ENCODE data around the gene TKTL1. TPM values are rescaled to one million over a fixed set of nuclear protein-coding genes. Genes with fewer than 3 reads are reported as not detected.

Gene TKTL1
- total and polyA plus RNA-seq, 2 donors (not counting 1 experiment from before 2014, with no cell fraction given), result not detected

GRCh38 chrX:154370300-154371016, 74.9 kb downstream of the TKTL1 start:
- TF ChIP-seq, protein P1, sequence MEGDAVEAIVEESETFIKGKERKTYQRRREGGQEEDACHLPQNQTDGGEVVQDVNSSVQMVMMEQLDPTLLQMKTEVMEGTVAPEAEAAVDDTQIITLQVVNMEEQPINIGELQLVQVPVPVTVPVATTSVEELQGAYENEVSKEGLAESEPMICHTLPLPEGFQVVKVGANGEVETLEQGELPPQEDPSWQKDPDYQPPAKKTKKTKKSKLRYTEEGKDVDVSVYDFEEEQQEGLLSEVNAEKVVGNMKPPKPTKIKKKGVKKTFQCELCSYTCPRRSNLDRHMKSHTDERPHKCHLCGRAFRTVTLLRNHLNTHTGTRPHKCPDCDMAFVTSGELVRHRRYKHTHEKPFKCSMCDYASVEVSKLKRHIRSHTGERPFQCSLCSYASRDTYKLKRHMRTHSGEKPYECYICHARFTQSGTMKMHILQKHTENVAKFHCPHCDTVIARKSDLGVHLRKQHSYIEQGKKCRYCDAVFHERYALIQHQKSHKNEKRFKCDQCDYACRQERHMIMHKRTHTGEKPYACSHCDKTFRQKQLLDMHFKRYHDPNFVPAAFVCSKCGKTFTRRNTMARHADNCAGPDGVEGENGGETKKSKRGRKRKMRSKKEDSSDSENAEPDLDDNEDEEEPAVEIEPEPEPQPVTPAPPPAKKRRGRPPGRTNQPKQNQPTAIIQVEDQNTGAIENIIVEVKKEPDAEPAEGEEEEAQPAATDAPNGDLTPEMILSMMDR (conservative IDR thresholded peaks at IDR 0.05 in 1 of 2, IDR thresholded peaks at IDR 0.05 in 1 of 2; ENCODE audit: low read depth in 1 of 2, low read length in 2 of 2), result no peak
- no peak for TF ChIP-seq EZH2 (IDR thresholded peaks at IDR 0.05; ENCODE audit: low read length, missing control alignments)
- Histone ChIP-seq H4K20me1 (ENCODE audit: control insufficient read depth, extremely low read depth, insufficient read depth, low read length) (no peaks in the 10 kb centered on the region), H3K4me1 (ENCODE audit: control insufficient read depth, extremely low read depth, insufficient read depth, low read length) (peaks cover 6% of the 10 kb centered on the region), H3K27me3 (ENCODE audit: control insufficient read depth, insufficient read depth, low read length) (no peaks in the 10 kb centered on the region), H3K9ac (ENCODE audit: insufficient read depth, low read length) (peak overlapping the region; percentile 75), H2AFZ (ENCODE audit: low read length) (no peak overlapping the region), H3K79me2 (ENCODE audit: control insufficient read depth, insufficient read depth, low read length) (peaks cover 64% of the 10 kb centered on the region), H3K27ac (ENCODE audit: insufficient read depth, low read length) (peak overlapping the region; percentile 91), H3K4me3 (replicated peaks in 1 of 4; ENCODE audit: control extremely low read depth in 1 of 4, insufficient read depth in 1 of 4, low read depth in 3 of 4, low read length in 4 of 4) (peak overlapping the region; percentile 84 to 93 (median 88)), H3K4me2 (ENCODE audit: extremely low read depth, insufficient read depth, low read length) (peak overlapping the region; percentile 80), H3K9me3 (ENCODE audit: control insufficient read depth, insufficient read depth, low read depth, low read length) (no peaks in the 10 kb centered on the region), H3K36me3 (ENCODE audit: control insufficient read depth, insufficient read depth, low read length) (peaks cover 25% of the 10 kb centered on the region)
- peak in 1 of 2 donors; percentile 47 for DNase-seq (ENCODE audit: low read depth in 2 of 2)

DNA sequence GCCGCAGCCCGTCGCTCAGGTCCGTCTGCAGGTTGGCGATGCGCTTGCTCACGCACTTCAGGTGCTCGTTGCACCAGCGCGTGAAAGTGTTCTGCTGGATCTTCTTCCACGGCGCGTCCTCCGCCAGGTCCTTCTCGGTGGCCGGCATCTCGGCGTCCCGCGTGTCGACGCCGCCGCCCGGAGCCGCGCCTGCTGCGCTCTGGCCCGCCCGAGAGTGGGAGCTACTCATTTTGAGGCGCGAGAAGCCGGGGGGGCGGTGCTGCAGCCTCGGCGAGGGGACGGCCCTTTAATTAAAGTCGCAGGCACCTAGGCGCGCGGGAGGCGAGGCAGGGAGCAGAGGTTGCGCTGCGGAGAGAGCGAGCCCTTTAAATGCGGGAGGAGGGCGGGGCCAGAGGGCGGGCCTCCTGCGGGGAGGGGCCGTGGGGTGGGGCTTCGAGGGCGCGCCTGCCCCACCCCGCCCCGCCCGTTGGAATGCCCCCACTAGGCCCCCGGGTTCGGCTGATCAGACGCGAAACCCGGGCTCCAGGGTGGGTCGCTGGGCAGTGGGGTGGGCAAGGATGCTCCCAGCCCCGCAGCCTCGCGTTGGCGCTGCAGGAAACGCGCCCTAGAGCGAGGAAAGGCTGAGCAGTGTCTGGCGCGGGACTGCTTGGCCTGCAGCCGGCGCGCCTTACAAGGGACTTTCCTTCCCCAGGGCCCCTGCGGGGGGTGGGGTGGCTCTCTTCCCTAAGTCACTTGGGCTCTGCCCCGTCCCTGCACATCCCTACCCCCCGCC, 75.6 kb downstream of the TKTL1 start:
- peaks cover 57% of the 10 kb centered on the region for H3K79me2 ChIP-seq (ENCODE audit: control insufficient read depth, insufficient read depth, low read length)
- H3K4me3 ChIP-seq (replicated peaks in 1 of 4; ENCODE audit: control extremely low read depth in 1 of 4, insufficient read depth in 1 of 4, low read depth in 3 of 4, low read length in 4 of 4), result peak overlapping the region; percentile 83 to 89 (median 85)
- H3K36me3 ChIP-seq (ENCODE audit: control insufficient read depth, insufficient read depth, low read length), result peaks cover 21% of the 10 kb centered on the region
- no peak overlapping the region for H2AFZ ChIP-seq (ENCODE audit: low read length)
- no peak for TF ChIP-seq EZH2 (IDR thresholded peaks at IDR 0.05; ENCODE audit: low read length, missing control alignments)
- TF ChIP-seq, protein P1 (conservative IDR thresholded peaks at IDR 0.05 in 1 of 2, IDR thresholded peaks at IDR 0.05 in 1 of 2; ENCODE audit: low read depth in 1 of 2, low read length in 2 of 2), result no peak
- peaks cover 6% of the 10 kb centered on the region for H3K4me1 ChIP-seq (ENCODE audit: control insufficient read depth, extremely low read depth, insufficient read depth, low read length)
- H3K9me3 ChIP-seq (ENCODE audit: control insufficient read depth, insufficient read depth, low read depth, low read length), result no peaks in the 10 kb centered on the region
- H3K27ac ChIP-seq (ENCODE audit: insufficient read depth, low read length), result peak overlapping the region; percentile 91
- no peaks in the 10 kb centered on the region for H4K20me1 ChIP-seq (ENCODE audit: control insufficient read depth, extremely low read depth, insufficient read depth, low read length)
- peak overlapping the region; percentile 75 for H3K9ac ChIP-seq (ENCODE audit: insufficient read depth, low read length)
- peak overlapping the region; percentile 13 for H3K4me2 ChIP-seq (ENCODE audit: extremely low read depth, insufficient read depth, low read length)
- no peaks in the 10 kb centered on the region for H3K27me3 ChIP-seq (ENCODE audit: control insufficient read depth, insufficient read depth, low read length)
- peak; percentile 89 to 93 for DNase-seq (ENCODE audit: low read depth in 2 of 2)

GRCh38 chrX:154371789-154372300, 76.2 kb downstream of the TKTL1 start:
- TF ChIP-seq EZH2 (IDR thresholded peaks at IDR 0.05; ENCODE audit: low read length, missing control alignments), result no peak
- TF ChIP-seq, protein P1 (conservative IDR thresholded peaks at IDR 0.05 in 1 of 2, IDR thresholded peaks at IDR 0.05 in 1 of 2; ENCODE audit: low read depth in 1 of 2, low read length in 2 of 2), result no peak
- H3K27ac ChIP-seq (ENCODE audit: insufficient read depth, low read length), result peak overlapping the region; percentile 20
- H2AFZ ChIP-seq (ENCODE audit: low read length), result no peak overlapping the region
- H3K36me3 ChIP-seq (ENCODE audit: control insufficient read depth, insufficient read depth, low read length), result peaks cover 18% of the 10 kb centered on the region
- peak overlapping the region; percentile 32 for H3K9ac ChIP-seq (ENCODE audit: insufficient read depth, low read length)
- H3K9me3 ChIP-seq (ENCODE audit: control insufficient read depth, insufficient read depth, low read depth, low read length), result no peaks in the 10 kb centered on the region
- H3K4me1 ChIP-seq (ENCODE audit: control insufficient read depth, extremely low read depth, insufficient read depth, low read length), result peaks cover 6% of the 10 kb centered on the region
- no peak for DNase-seq (ENCODE audit: low read depth in 2 of 2)
- H3K4me3 ChIP-seq (replicated peaks in 1 of 4; ENCODE audit: control extremely low read depth in 1 of 4, insufficient read depth in 1 of 4, low read depth in 3 of 4, low read length in 4 of 4), result peak overlapping the region; percentile 34 to 86 (median 41)
- peak overlapping the region; percentile 82 for H3K4me2 ChIP-seq (ENCODE audit: extremely low read depth, insufficient read depth, low read length)
- no peaks in the 10 kb centered on the region for H3K27me3 ChIP-seq (ENCODE audit: control insufficient read depth, insufficient read depth, low read length)
- no peaks in the 10 kb centered on the region for H4K20me1 ChIP-seq (ENCODE audit: control insufficient read depth, extremely low read depth, insufficient read depth, low read length)
- peaks cover 50% of the 10 kb centered on the region for H3K79me2 ChIP-seq (ENCODE audit: control insufficient read depth, insufficient read depth, low read length)

Measured in fibroblast of lung (primary cell).